ENCODE data around the gene MICOS13.

Gene MICOS13

DNA sequence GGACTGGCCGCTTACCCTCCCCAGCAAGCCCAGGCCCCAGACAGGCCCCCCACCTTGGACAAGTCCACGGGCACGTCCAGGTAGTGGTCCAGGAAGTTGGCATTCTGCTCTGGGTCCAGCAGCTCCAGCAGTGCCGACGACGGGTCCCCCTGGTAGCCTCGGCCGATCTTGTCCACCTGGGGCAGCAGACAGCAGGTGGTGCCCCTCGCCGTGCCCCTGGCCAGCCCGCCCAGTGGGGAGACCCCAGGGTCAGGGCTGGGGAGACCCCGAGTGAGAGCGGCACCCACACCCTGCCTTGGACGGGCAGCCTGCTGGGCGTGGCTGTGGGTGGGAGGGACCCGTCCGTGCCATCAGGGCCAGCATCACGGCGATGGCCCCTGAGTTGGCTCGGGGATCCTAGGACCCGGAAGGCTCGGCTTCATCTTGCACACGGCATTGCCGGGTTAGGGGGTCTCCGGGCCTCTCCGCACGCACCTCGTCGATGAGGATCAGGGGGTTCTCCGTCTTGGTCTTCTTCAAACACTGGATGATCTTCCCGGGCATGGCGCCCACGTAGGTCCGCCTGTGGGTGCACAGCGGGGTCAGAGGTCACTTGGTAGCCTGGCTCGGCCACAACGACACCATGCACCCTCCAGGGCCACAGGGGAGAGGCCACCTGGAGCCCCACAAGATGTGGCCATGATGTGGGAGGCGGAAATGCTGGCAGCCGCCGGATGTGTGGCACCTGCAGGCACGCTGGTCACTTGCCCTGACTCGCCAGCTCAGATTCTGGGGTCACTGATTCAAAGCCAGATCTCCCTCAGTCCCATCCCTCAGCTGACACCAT is 16.1 kb upstream of the MICOS13 start (continued):
- TF ChIP-seq, protein P1, sequence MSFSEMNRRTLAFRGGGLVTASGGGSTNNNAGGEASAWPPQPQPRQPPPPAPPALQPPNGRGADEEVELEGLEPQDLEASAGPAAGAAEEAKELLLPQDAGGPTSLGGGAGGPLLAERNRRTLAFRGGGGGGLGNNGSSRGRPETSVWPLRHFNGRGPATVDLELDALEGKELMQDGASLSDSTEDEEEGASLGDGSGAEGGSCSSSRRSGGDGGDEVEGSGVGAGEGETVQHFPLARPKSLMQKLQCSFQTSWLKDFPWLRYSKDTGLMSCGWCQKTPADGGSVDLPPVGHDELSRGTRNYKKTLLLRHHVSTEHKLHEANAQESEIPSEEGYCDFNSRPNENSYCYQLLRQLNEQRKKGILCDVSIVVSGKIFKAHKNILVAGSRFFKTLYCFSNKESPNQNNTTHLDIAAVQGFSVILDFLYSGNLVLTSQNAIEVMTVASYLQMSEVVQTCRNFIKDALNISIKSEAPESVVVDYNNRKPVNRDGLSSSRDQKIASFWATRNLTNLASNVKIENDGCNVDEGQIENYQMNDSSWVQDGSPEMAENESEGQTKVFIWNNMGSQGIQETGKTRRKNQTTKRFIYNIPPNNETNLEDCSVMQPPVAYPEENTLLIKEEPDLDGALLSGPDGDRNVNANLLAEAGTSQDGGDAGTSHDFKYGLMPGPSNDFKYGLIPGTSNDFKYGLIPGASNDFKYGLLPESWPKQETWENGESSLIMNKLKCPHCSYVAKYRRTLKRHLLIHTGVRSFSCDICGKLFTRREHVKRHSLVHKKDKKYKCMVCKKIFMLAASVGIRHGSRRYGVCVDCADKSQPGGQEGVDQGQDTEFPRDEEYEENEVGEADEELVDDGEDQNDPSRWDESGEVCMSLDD (tag by site-specific recombination; IDR thresholded peaks at IDR 0.05) = peak; percentile 32; the same call in 1 of the 2 replicates
- TF ChIP-seq ZNF404 (tag by site-specific recombination; IDR thresholded peaks at IDR 0.05) = no peak
- peak; percentile 96 for TF ChIP-seq BCL11B (tag by site-specific recombination; IDR thresholded peaks at IDR 0.05; ENCODE audit: low read depth)
- TF ChIP-seq KLF9 (tag by site-specific recombination; IDR thresholded peaks at IDR 0.05; ENCODE audit: low read depth) = peak; percentile 60
- TF ChIP-seq KLF1 (tag by site-specific recombination; IDR thresholded peaks at IDR 0.05) = peak; percentile 44; the same call in 1 of the 2 replicates
- TF ChIP-seq IKZF3 (tag by site-specific recombination; IDR thresholded peaks at IDR 0.05) = peak; percentile 12; the same call in 1 of the 2 replicates
- TF ChIP-seq, protein P2, sequence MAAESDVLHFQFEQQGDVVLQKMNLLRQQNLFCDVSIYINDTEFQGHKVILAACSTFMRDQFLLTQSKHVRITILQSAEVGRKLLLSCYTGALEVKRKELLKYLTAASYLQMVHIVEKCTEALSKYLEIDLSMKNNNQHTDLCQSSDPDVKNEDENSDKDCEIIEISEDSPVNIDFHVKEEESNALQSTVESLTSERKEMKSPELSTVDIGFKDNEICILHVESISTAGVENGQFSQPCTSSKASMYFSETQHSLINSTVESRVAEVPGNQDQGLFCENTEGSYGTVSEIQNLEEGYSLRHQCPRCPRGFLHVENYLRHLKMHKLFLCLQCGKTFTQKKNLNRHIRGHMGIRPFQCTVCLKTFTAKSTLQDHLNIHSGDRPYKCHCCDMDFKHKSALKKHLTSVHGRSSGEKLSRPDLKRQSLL (tag by site-specific recombination; IDR thresholded peaks at IDR 0.05) = peak; percentile 60
- TF ChIP-seq PRDM1 (tag by site-specific recombination; IDR thresholded peaks at IDR 0.05) = no peak
- TF ChIP-seq, protein P3, sequence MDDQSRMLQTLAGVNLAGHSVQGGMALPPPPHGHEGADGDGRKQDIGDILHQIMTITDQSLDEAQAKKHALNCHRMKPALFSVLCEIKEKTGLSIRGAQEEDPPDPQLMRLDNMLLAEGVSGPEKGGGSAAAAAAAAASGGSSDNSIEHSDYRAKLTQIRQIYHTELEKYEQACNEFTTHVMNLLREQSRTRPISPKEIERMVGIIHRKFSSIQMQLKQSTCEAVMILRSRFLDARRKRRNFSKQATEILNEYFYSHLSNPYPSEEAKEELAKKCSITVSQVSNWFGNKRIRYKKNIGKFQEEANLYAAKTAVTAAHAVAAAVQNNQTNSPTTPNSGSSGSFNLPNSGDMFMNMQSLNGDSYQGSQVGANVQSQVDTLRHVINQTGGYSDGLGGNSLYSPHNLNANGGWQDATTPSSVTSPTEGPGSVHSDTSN (CRISPR knock-in tag; IDR thresholded peaks at IDR 0.05) = 0 out of 2 replicates have a peak, but pooled peaks have one; percentile 79
- no peak for TF ChIP-seq REPIN1 (tag by site-specific recombination; IDR thresholded peaks at IDR 0.05; ENCODE audit: low read depth)

DNA sequence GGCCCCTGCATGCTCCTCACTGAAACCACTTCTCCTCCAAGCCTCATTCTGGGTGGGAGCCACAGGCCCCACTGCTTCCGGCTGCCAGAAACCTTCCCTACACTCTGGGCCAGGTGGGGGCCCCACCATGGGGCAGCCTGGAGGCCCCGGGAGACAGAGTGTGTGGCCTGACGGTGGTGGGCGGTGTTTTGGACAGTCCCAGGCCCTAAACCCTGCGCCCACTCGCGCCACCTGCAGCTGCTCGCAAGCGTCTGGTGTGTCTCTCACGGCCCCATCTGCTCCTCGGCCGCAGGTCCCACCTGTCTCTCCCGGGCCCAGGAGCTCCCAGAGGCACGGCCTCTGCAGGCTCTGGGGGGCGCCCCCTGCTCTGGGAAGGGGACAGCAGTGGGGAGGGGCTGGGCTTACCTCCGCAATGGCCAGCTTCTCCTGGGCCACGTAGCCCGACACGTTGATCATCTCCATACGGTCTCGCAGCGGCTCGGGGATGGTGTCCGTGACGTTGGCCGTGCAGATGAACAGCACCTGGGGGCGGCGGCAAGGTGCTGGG is 15.4 kb upstream of the MICOS13 start:
- Histone ChIP-seq H3K4me3 (ENCODE audit: low read depth, low read length) (no peak overlapping the region), H3K36me3 (ENCODE audit: control insufficient read depth in 2 of 2, insufficient read depth in 1 of 2, low read length in 2 of 2) (peaks cover 13 to 83% of the 10 kb centered on the region in 2 experiments; a peak in 2 of 3 replicates), H3K27ac (ENCODE audit: extremely low read depth, low read depth, low read length) (peak overlapping the region; percentile 50), H3K4me1 (ENCODE audit: control insufficient read depth, insufficient read depth, low read length) (no peaks in the 10 kb centered on the region; the same call in 1 of the 2 replicates), H3K9me3 (ENCODE audit: control insufficient read depth, insufficient read depth, low read depth, low read length) (no peaks in the 10 kb centered on the region)
- POLR2A ChIA-PET = interaction anchor here (1.0 to 3.0 kb wide), 4 partner anchors 9 to 25 kb away, joined by 3 to 12 read pairs (median 6); partner anchors contain the start of genes CATSPERD and LONP1
- CTCF ChIA-PET = no interaction called here
- TF ChIP-seq, protein P4, sequence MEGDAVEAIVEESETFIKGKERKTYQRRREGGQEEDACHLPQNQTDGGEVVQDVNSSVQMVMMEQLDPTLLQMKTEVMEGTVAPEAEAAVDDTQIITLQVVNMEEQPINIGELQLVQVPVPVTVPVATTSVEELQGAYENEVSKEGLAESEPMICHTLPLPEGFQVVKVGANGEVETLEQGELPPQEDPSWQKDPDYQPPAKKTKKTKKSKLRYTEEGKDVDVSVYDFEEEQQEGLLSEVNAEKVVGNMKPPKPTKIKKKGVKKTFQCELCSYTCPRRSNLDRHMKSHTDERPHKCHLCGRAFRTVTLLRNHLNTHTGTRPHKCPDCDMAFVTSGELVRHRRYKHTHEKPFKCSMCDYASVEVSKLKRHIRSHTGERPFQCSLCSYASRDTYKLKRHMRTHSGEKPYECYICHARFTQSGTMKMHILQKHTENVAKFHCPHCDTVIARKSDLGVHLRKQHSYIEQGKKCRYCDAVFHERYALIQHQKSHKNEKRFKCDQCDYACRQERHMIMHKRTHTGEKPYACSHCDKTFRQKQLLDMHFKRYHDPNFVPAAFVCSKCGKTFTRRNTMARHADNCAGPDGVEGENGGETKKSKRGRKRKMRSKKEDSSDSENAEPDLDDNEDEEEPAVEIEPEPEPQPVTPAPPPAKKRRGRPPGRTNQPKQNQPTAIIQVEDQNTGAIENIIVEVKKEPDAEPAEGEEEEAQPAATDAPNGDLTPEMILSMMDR (tag by site-specific recombination; IDR thresholded peaks at IDR 0.05) = no peak
- TF ChIP-seq ZIC2 (tag by site-specific recombination; IDR thresholded peaks at IDR 0.05) (peak; percentile 32; the same call in 1 of the 2 replicates), ZNF660 (tag by site-specific recombination; IDR thresholded peaks at IDR 0.05) (no peak), ZNF2 (tag by site-specific recombination; IDR thresholded peaks at IDR 0.05) (0 out of 2 replicates have a peak, but pooled peaks have one; percentile 20), ZNF623 (tag by site-specific recombination; IDR thresholded peaks at IDR 0.05) (no peak), SCRT1 (tag by site-specific recombination; IDR thresholded peaks at IDR 0.05; ENCODE audit: borderline replicate concordance) (0 out of 2 replicates have a peak, but pooled peaks have one; percentile 50), WT1 (tag by site-specific recombination; IDR thresholded peaks at IDR 0.05) (no peak), ZFP69B (tag by site-specific recombination; IDR thresholded peaks at IDR 0.05) (peak; percentile 88), ZNF394 (tag by site-specific recombination; IDR thresholded peaks at IDR 0.05; ENCODE audit: borderline replicate concordance) (peak; percentile 73), KLF8 (tag by site-specific recombination; IDR thresholded peaks at IDR 0.05) (peak; percentile 67), REPIN1 (tag by site-specific recombination; IDR thresholded peaks at IDR 0.05; ENCODE audit: low read depth) (no peak), ZNF473 (tag by site-specific recombination; IDR thresholded peaks at IDR 0.05) (no peak), IKZF3 (tag by site-specific recombination; IDR thresholded peaks at IDR 0.05) (peak; percentile 62)
- TF ChIP-seq, protein P5, sequence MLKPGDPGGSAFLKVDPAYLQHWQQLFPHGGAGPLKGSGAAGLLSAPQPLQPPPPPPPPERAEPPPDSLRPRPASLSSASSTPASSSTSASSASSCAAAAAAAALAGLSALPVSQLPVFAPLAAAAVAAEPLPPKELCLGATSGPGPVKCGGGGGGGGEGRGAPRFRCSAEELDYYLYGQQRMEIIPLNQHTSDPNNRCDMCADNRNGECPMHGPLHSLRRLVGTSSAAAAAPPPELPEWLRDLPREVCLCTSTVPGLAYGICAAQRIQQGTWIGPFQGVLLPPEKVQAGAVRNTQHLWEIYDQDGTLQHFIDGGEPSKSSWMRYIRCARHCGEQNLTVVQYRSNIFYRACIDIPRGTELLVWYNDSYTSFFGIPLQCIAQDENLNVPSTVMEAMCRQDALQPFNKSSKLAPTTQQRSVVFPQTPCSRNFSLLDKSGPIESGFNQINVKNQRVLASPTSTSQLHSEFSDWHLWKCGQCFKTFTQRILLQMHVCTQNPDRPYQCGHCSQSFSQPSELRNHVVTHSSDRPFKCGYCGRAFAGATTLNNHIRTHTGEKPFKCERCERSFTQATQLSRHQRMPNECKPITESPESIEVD (tag by site-specific recombination; IDR thresholded peaks at IDR 0.05) = no peak
- TF ChIP-seq, protein P6, sequence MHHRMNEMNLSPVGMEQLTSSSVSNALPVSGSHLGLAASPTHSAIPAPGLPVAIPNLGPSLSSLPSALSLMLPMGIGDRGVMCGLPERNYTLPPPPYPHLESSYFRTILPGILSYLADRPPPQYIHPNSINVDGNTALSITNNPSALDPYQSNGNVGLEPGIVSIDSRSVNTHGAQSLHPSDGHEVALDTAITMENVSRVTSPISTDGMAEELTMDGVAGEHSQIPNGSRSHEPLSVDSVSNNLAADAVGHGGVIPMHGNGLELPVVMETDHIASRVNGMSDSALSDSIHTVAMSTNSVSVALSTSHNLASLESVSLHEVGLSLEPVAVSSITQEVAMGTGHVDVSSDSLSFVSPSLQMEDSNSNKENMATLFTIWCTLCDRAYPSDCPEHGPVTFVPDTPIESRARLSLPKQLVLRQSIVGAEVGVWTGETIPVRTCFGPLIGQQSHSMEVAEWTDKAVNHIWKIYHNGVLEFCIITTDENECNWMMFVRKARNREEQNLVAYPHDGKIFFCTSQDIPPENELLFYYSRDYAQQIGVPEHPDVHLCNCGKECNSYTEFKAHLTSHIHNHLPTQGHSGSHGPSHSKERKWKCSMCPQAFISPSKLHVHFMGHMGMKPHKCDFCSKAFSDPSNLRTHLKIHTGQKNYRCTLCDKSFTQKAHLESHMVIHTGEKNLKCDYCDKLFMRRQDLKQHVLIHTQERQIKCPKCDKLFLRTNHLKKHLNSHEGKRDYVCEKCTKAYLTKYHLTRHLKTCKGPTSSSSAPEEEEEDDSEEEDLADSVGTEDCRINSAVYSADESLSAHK (tag by site-specific recombination; IDR thresholded peaks at IDR 0.05) = peak; percentile 55; the same call in 1 of the 2 replicates

Data from HEK293 (cell line).